HG02870 (cell line): ENCODE measurements around the gene NEUROD2.

Experiments
- ATAC-seq: cut with Tn5 transposase; IDR thresholded peaks from one replicate; pipeline ENCODE4 v1.9.1; 2021; ENCODE audit warnings: mild to moderate bottlenecking, moderate library complexity; ENCODE audit not compliant: unreplicated experiment

The NEUROD2 gene

DNA sequence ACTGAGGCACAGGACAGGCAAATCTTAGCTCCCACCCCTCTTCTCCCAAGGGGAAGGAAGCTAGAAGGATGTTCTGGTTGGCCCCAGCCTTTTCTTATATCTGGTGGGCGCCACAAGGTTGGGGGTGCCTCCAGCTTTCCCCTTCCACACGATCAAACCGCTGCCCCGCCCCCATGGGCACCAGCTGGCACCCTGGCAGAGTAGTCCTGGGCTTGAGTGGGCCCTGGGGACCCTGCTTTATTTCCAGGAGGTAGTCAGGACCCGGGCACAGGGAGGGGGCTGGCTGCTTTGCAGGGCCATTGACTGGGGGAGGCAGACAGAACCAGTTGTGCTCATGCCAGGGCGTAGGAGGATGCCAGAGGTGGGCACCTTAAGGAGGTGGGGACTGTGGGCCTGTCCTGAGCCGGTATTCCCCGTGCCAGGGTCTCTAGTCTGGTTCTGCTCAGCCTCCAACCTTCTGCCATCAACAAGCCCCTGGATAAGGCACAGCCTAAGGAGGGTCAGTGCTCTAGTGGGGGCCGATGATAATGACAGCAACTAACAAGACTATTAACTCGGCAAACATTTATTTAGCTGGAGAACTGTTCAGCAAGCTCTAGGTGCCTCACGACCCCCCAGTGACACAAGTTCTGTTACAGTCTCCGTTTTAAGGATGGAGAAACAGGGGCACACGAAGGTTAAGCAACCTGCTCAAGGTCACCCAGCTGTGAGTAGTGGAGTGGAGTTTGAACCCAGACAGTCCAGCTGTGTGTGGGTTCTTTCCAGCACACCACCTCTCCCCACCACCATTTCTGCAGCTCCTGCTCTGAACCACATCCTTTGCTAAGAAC is 11.5 kb upstream of the NEUROD2 start:
- no peak for ATAC-seq

GRCh38 chr17:39618246-39618913 is 10.7 kb upstream of the NEUROD2 start:
- ATAC-seq = no peak

DNA sequence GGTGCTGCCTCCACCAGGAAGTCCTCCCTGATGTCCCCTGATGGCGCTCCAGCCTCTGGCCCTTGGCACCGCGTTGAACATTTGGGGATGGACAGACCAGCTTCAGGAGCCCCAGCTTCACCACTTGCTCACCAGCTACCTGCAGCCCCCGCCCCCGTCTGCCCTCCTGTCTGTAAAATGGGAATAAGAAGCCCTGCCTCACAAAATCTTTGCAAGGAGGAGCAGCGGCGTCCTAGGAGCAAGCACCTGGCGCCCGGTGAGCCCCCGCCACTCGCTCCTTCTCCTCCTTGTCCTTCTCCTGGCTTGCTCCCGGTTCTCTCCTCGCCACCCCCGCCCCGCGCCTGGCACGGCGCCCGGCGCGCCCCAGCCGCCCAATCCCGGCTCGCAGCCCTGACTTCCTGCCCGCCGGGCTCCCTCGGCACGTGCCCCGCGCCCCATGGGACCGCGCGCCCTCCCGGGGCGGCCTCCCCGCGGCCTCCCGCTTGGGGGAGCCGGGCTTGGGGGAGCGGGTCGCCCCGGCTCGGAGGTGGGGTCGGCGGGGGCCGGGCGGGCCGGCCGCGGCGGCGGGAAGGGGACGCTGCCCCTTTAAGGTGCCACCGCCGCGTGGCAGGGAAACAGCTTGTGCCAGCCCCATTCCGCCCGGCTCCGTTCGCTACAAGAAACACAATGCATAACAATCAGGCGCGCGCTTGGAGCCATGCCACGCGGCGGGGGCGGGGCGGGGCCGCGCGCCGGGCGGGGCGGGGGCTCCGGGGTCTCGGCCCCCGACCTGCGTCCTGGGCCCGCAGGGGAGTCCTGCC is 9.9 kb upstream of the NEUROD2 start:
- ATAC-seq = no peak

GRCh38 chr17:39617100-39617445 is 9.4 kb upstream of the NEUROD2 start:
- no peak for ATAC-seq

- no peak for ATAC-seq
Observed at GRCh38 chr17:39615434-39615833, 7.7 kb upstream of the NEUROD2 start.

DNA sequence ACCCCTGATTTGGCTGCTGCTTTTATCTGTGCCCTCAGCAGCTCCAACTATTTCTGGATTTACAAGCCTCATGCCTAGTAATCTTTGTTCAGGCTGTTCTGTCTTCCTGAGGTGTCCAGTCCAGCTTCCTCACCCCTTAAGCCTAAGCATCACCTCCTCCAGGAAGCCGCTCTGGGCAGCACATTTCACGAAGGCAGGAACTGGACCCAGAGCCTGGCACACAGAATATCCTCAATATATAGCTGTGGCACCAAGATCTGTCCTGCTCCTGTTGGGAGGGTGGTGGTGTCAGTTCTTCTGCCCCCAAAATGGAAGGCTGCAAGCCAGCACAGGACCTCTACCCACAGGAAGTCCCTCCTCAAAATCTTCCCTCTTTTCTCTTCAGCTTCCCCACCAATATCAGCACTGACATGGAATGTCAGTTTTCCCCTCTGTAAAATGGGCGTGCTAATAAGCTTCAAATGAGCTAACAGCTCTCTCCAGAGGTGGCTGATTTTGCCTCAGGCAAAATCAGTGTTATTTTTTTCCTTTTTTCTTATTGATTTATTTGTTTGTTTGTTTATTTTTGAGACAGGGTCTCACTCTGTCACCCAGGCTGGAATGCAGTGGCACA is 6.9 kb upstream of the NEUROD2 start:
- no peak for ATAC-seq

GRCh38 chr17:39612935-39613464 is 5.3 kb upstream of the NEUROD2 start:
- ATAC-seq = no peak

GRCh38 chr17:39612291-39612894 is 4.7 kb upstream of the NEUROD2 start:
- ATAC-seq = no peak

- ATAC-seq = no peak
Observed at GRCh38 chr17:39611401-39612112, 3.8 kb upstream of the NEUROD2 start.

GRCh38 chr17:39609416-39610025 is 1.8 kb upstream of the NEUROD2 start:
- no peak for ATAC-seq

DNA sequence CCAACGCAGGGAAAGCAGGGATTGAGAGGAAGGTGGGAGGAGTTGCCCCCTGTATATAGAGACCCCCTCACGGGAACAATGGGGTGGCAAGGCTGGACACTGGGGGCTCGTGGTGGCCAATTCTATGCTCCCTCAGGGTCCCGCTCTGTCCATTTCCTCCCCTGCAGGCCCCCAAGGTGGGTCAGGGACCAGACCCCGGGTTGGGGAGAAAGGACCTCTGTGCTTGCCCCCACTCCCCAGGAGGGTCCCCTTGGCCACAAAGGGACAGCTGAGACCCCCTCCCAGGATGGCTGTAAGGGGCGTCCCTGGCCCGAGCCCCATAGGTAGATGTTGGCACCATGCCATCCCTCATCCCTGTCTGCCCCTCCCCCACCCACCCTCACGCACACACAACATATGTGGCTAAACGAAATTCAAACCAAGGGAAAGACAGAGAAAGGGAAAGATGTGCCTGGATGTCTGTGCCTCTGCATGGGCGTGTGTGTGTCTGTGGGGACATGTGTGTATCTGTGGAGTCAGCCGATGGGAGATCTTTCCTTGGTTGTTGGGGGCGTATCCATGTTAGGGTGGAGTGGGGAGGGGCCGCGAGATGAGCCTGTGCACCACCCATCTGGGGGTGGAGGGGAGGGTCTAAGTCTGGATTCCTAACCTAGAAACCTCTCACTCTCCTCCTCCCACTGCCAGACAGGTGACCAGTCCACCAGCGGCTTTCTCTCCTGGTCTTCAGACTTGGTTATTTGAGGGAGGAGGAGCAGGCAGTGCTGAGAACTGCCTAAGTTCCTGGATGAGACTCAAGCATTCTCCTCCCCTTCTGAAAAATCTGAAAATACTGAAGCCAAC is 642 bp upstream of the NEUROD2 start:
- no peak for ATAC-seq

DNA sequence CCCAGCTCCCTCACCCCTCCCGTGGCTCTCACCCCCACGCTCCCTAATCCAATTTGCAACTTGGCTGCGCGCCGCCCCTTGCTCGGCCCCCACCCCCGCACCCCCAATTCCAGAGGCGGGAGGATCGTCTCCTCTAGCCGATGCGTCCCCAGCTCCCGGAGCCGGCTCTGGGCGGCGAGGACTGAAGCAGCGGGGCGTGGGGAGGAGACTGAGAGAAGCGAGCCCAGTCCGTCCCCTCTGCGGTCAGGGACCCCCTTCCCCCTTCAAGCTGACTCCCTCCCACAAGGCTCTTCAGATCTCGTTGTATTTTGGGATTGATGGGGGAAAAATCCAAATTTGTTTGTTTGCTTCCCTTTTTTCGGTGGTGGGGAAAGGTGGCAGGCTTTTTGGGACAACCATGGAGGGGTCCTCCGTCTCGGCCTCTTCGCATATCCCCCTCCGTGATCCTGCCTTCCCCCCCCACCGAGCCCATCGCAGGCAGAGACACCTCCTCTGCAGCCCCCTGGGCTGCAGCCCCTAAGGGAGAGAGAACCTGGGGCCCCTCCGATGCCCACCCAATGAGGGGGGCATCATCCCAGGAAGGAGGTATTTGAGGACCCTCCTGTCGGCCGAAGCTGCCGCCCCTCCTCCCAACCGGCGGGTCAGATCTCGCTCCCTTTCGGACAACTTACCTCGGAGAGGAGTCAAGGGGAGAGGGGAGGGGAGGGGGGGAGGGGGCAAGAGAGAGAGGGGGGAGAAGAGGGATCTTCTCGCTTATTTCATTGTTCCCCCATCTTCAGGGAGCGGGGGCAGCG is 466 bp downstream of the NEUROD2 start:
- no peak for ATAC-seq

- no peak for ATAC-seq
Observed at GRCh38 chr17:39606434-39607056, 1.2 kb downstream of the NEUROD2 start.

GRCh38 chr17:39605492-39606433 is 2.0 kb downstream of the NEUROD2 start:
- ATAC-seq = no peak

- no peak for ATAC-seq
Observed at GRCh38 chr17:39604911-39605491, 2.7 kb downstream of the NEUROD2 start.
